Tibial nerve (tissue), 4 donors: ENCODE results near the gene SUGCT. TPM values are rescaled to one million over a fixed set of nuclear protein-coding genes. Genes with fewer than 3 reads are reported as not detected.
A peak's percentile ranks its signal among the peaks of the same experiment; 100 is the strongest.

Experiments used
- DNase-seq, 2 donors: peaks; one replicate each; pipeline ENCODE4 v3.0.0-alpha.2; 2019; ENCODE audit warnings: low spot score in 2 of 2
- H3K27ac ChIP-seq, 4 donors: fragments of 200-600 bp; sonication (generic) in 3 of 4; one replicate each; pipeline ENCODE4 v1.5.1; 2017 to 2019; ENCODE audit warnings: mild to moderate bottlenecking in 1 of 4
- H3K27me3 ChIP-seq, 2 donors: fragments of 200-600 bp; sonication (generic) in 1 of 2; one replicate each; pipeline versions ENCODE4 v1.5.1 to v1.6.0; 2017 to 2019
- H3K36me3 ChIP-seq, 3 donors: fragments of 200-600 bp; sonication (generic); one replicate each; pipeline ENCODE4 v1.5.1; 2018 to 2019
- H3K4me1 ChIP-seq, 4 donors: fragments of 200-600 bp; sonication (generic) in 3 of 4; one replicate each; pipeline ENCODE4 v1.5.1; 2017 to 2019
- H3K4me3 ChIP-seq, 4 donors: fragments of 200-600 bp; sonication (generic) in 3 of 4; one replicate each; pipeline ENCODE4 v1.5.1; 2017 to 2019; ENCODE audit warnings: mild to moderate bottlenecking in 1 of 4, moderate library complexity in 1 of 4
- H3K9me3 ChIP-seq, 4 donors: fragments of 200-600 bp; sonication (generic) in 3 of 4; one replicate each; pipeline ENCODE4 v1.5.1; 2017 to 2019
- CTCF ChIP-seq, 5 experiments: fragments of 200-600 bp in 3 of 5; fragments of 450-650 bp in 2 of 5; sonication (generic) in 3 of 5; IDR thresholded peaks; one replicate each; pipeline ENCODE4 v1.5.1; 2016 to 2019; ENCODE audit warnings: antibody characterized with exemption in 5 of 5, mild to moderate bottlenecking in 3 of 5, moderate library complexity in 2 of 5
- EP300 ChIP-seq, 2 donors: sonication (generic); formaldehyde crosslinking; IDR thresholded peaks; one replicate each; pipeline ENCODE4 v1.6.1; 2017; ENCODE audit warnings: antibody characterized with exemption in 2 of 2, mild to moderate bottlenecking in 1 of 2
- POLR2A ChIP-seq, 2 donors: fragments of 450-650 bp; IDR thresholded peaks; one replicate each; pipeline ENCODE4 v1.6.1; 2017; ENCODE audit warnings: antibody characterized with exemption in 2 of 2, mild to moderate bottlenecking in 2 of 2, moderate library complexity in 2 of 2
- WGBS, 2 donors: methylation state at CpG; one replicate each; pipeline ENCODE4 v1.1.5; 2018; 5-methylcytosine and 5-hydroxymethylcytosine counted together
- total RNA-seq, 4 donors: library from RNA; depleted of rRNA; stranded (reverse); fragments of >200 nt; gene quantifications; one replicate each; pipeline ENCODE4 v1.1.0, GENCODE V29; 2016

Gene SUGCT
- total RNA-seq = 10 to 100 TPM in 1 of 4 donors, 1 to 10 TPM in 3; 2.7 to 20.8 (median 6.2) TPM

- 1% methylated on average over 45 to 53 of the region's 75 CpGs for WGBS, 2 donors
These were observed at the start of gene SUGCT, which contains the start of gene MPLKIP for GRCh38 chr7:40134428-40135316. Gene SUGCT (plus strand): TSS chr7:40135005. Gene MPLKIP (minus strand): TSS chr7:40134622. CDS start chr7:40134567, 55 bp downstream.

GRCh38 chr7:40092182-40092581 is 42.6 kb upstream of the SUGCT start:
- DNase-seq = no peak
- H3K36me3 ChIP-seq = peaks cover 4 to 83% (median 5%) of the 10 kb centered on the region in 3 donors
- peaks cover 0 to 12% (median 0%) of the 10 kb centered on the region in 4 donors for H3K4me1 ChIP-seq
- H3K27me3 ChIP-seq = no peaks in the 10 kb centered on the region
- H3K9me3 ChIP-seq = no peaks in the 10 kb centered on the region
- no peak overlapping the region for H3K4me3 ChIP-seq
- 84 to 95% methylated on average over 2 of the region's 2 CpGs for WGBS, 2 donors
- no peak overlapping the region for H3K27ac ChIP-seq
- TF ChIP-seq CTCF (IDR thresholded peaks at IDR 0.05) = no peak

More at GRCh38 chr7:40134428-40135316, at the start of gene SUGCT, which contains the start of gene MPLKIP:
- peak within 1 kb of the TSS; percentile 80 to 93 (median 88) for H3K4me3 ChIP-seq
- H3K27me3 ChIP-seq = no peaks in the 10 kb centered on the region
- peak; percentile 75 to 85 for DNase-seq
- H3K27ac ChIP-seq = peak within 1 kb of the TSS; percentile 79 to 91 (median 87)
- TF ChIP-seq POLR2A (IDR thresholded peaks at IDR 0.05) (no peak), CTCF (IDR thresholded peaks at IDR 0.05) (peak; percentile 96 to 100 (median 99)), EP300 (IDR thresholded peaks at IDR 0.05) (peak; percentile 19 to 93)
- H3K9me3 ChIP-seq = no peaks in the 10 kb centered on the region
- H3K4me1 ChIP-seq = peaks cover 0 to 41% (median 19%) of the 10 kb centered on the region in 4 donors
- H3K36me3 ChIP-seq = peaks cover 0 to 3% (median 0%) of the 10 kb centered on the region in 3 donors

- Histone ChIP-seq H3K9me3 (no peaks in the 10 kb centered on the region), H3K4me1 (peaks cover 0 to 24% (median 0%) of the 10 kb centered on the region in 4 donors), H3K27me3 (no peaks in the 10 kb centered on the region), H3K4me3 (no peak overlapping the region), H3K27ac (no peak overlapping the region), H3K36me3 (peaks cover 0 to 67% (median 5%) of the 10 kb centered on the region in 3 donors)
- DNase-seq = no peak
- 84 to 85% methylated on average over 8 of the region's 8 CpGs for WGBS, 2 donors
- no peak for TF ChIP-seq CTCF (IDR thresholded peaks at IDR 0.05)
- TF ChIP-seq POLR2A (IDR thresholded peaks at IDR 0.05) = no peak
- TF ChIP-seq EP300 (IDR thresholded peaks at IDR 0.05) = no peak
These were observed 41.0 kb upstream of the SUGCT start for GRCh38 chr7:40093631-40094350.

GRCh38 chr7:40095230-40095629 is 39.6 kb upstream of the SUGCT start:
- Histone ChIP-seq H3K36me3 (peaks cover 0 to 53% (median 5%) of the 10 kb centered on the region in 3 donors), H3K27me3 (no peaks in the 10 kb centered on the region), H3K27ac (no peak overlapping the region), H3K4me1 (peaks cover 0 to 31% (median 0%) of the 10 kb centered on the region in 4 donors), H3K9me3 (no peaks in the 10 kb centered on the region), H3K4me3 (no peak overlapping the region)
- TF ChIP-seq CTCF (IDR thresholded peaks at IDR 0.05) (no peak), POLR2A (IDR thresholded peaks at IDR 0.05) (no peak), EP300 (IDR thresholded peaks at IDR 0.05) (no peak)
- no peak for DNase-seq
- 67 to 78% methylated on average over 1 of the region's 1 CpG for WGBS, 2 donors
